Esophagus muscularis mucosa (tissue), 4 donors: ENCODE data around the gene PLCH2. TPM values are rescaled to one million over a fixed set of nuclear protein-coding genes. Genes with fewer than 3 reads are reported as not detected.

Source experiments
- DNase-seq: peaks from one replicate; pipeline ENCODE4 v3.0.0-alpha.2; 2017; ENCODE audit errors: extremely low spot score
- H3K27ac ChIP-seq, 4 donors: fragments of 200-600 bp; sonication (generic); replicated peaks in 1 of 4; 1 replicate in 3 of 4; 2 replicates in 1 of 4; pipeline ENCODE4 v1.5.1; 2016 to 2019; ENCODE audit warnings: mild to moderate bottlenecking in 1 of 4
- H3K27me3 ChIP-seq, 4 donors: fragments of 200-600 bp; sonication (generic); one replicate each; pipeline versions ENCODE4 v1.5.1 to v1.6.0; 2016 to 2019
- H3K36me3 ChIP-seq, 4 donors: fragments of 200-600 bp; sonication (generic); one replicate each; pipeline ENCODE4 v1.5.1; 2016 to 2019
- H3K4me1 ChIP-seq, 4 donors: fragments of 200-600 bp; sonication (generic); one replicate each; pipeline ENCODE4 v1.5.1; 2016 to 2019
- H3K4me3 ChIP-seq, 4 donors: fragments of 200-600 bp; sonication (generic); 1 replicate in 2 of 4; 2 replicates in 2 of 4; pipeline ENCODE4 v1.5.1; 2016 to 2019; ENCODE audit warnings: mild to moderate bottlenecking in 4 of 4, moderate library complexity in 1 of 4
- H3K9me3 ChIP-seq, 4 donors: fragments of 200-600 bp; sonication (generic); 1 replicate in 3 of 4; 2 replicates in 1 of 4; pipeline ENCODE4 v1.5.1; 2016 to 2019
- CTCF ChIP-seq, 3 experiments: fragments of 200-600 bp in 2 of 3; fragments of 450-650 bp in 1 of 3; sonication (generic) in 2 of 3; IDR thresholded peaks; one replicate each; pipeline ENCODE4 v1.5.1; 2017 to 2019; ENCODE audit warnings: antibody characterized with exemption in 3 of 3, mild to moderate bottlenecking in 2 of 3, moderate library complexity in 1 of 3
- EP300 ChIP-seq: sonication (generic); formaldehyde crosslinking; IDR thresholded peaks from one replicate; pipeline ENCODE4 v1.6.1; 2017; ENCODE audit warnings: antibody characterized with exemption
- POLR2A ChIP-seq: fragments of 450-650 bp; IDR thresholded peaks from one replicate; pipeline ENCODE4 v1.6.1; 2017; ENCODE audit warnings: antibody characterized with exemption, moderate library complexity, mild to moderate bottlenecking, low read depth
- POLR2AphosphoS5 ChIP-seq, 2 donors: sonication (generic); formaldehyde crosslinking; IDR thresholded peaks; one replicate each; pipeline ENCODE4 v1.6.1; 2017; ENCODE audit warnings: antibody characterized with exemption in 2 of 2
- WGBS: methylation state at CpG from one replicate; pipeline ENCODE4 v1.1.5; 2018; 5-methylcytosine and 5-hydroxymethylcytosine counted together
- intact Hi-C: fragments of 100-400 bp; cut with DNase I; formaldehyde crosslinking; loops from one replicate; pipeline ENCODE4 v1.15.1; 2023
- total RNA-seq, 4 donors: library from RNA; depleted of rRNA; stranded (reverse); fragments of >200 nt; gene quantifications; one replicate each; pipeline versions ENCODE4 v1.1.0 to v1.2.1, GENCODE V29; 2016

PLCH2 gene
- total RNA-seq, 4 donors from 2014 or later: 0.06 to 0.42 (median 0.26) TPM

- WGBS: 58% methylated on average over 3 of the region's 4 CpGs
- Histone ChIP-seq H3K36me3 (no peaks in the 10 kb centered on the region), H3K27ac (no peak overlapping the region), H3K9me3 (no peaks in the 10 kb centered on the region), H3K4me3 (no peak overlapping the region), H3K4me1 (peaks cover 0 to 5% (median 0%) of the 10 kb centered on the region in 4 donors), H3K27me3 (peaks cover 0 to 64% (median 12%) of the 10 kb centered on the region in 4 donors)
- TF ChIP-seq POLR2AphosphoS5 (IDR thresholded peaks at IDR 0.05) (no peak), CTCF (IDR thresholded peaks at IDR 0.05) (no peak), POLR2A (no peak), EP300 (no peak)
- DNase-seq: no peak
- intact Hi-C loops: no loop called here
These were observed 21.8 kb downstream of the PLCH2 start for GRCh38 chr1:2497891-2498290.

GRCh38 chr1:2498648-2499047 lies 22.6 kb downstream of the PLCH2 start:
- peaks cover 0 to 69% (median 19%) of the 10 kb centered on the region in 4 donors for H3K27me3 ChIP-seq
- WGBS: 82% methylated on average over 2 of the region's 19 CpGs
- no peak overlapping the region for H3K4me3 ChIP-seq

GRCh38 chr1:2499260-2499659 lies 23.2 kb downstream of the PLCH2 start:
- no peaks in the 10 kb centered on the region for H3K9me3 ChIP-seq
- no peak overlapping the region for H3K4me3 ChIP-seq
- peaks cover 0 to 13% (median 9%) of the 10 kb centered on the region in 4 donors for H3K4me1 ChIP-seq
- DNase-seq: no peak
- no peak overlapping the region for H3K27ac ChIP-seq
- peaks cover 0 to 75% (median 24%) of the 10 kb centered on the region in 4 donors for H3K27me3 ChIP-seq
- no peak for TF ChIP-seq CTCF (IDR thresholded peaks at IDR 0.05)
- TF ChIP-seq POLR2A: no peak
- no peak for TF ChIP-seq EP300
- no peak for TF ChIP-seq POLR2AphosphoS5 (IDR thresholded peaks at IDR 0.05)
- intact Hi-C loops: no loop called here
- 73% methylated on average over 3 of the region's 4 CpGs for WGBS
- no peaks in the 10 kb centered on the region for H3K36me3 ChIP-seq

More at GRCh38 chr1:2498648-2499047, 22.6 kb downstream of the PLCH2 start:
- TF ChIP-seq CTCF (IDR thresholded peaks at IDR 0.05): no peak
- no peak for TF ChIP-seq EP300
- TF ChIP-seq POLR2A: no peak
- TF ChIP-seq POLR2AphosphoS5 (IDR thresholded peaks at IDR 0.05): no peak
- intact Hi-C loops: no loop called here
- no peaks in the 10 kb centered on the region for H3K36me3 ChIP-seq
- H3K9me3 ChIP-seq: no peaks in the 10 kb centered on the region
- no peak for DNase-seq
- peaks cover 0 to 7% (median 4%) of the 10 kb centered on the region in 4 donors for H3K4me1 ChIP-seq
- no peak overlapping the region for H3K27ac ChIP-seq

DNA sequence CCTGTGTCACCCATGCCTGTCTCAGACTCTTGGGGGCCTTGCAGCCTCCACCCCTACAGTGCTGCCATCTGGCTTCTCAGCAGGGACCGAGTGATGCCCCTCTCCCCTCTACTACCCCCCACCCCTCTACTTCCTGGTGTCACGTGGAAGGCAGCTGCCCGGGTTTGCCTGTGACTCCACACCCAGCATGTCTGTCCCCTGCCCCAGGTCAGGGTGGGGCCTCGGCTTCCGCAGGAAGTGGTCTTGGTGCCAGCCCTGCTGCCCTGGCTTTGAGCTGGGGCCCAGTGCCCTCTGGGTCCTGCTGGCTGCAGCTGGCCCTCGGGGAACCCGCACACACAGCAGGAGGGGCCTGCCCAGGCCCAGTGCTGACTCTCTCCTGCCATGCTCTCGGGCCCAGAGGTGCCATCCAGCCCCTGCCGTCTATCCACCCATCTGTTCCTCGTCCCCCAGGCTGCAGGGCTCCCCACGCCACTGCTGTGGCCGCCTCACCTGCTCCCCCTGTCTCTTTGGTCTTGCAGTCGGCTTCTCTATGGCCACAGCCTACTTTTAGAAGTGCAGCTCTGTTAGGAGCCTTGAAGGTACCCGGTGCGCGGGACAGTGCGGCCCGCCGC lies 24.0 kb downstream of the PLCH2 start:
- 52% methylated on average over 11 of the region's 19 CpGs for WGBS
- no peak for TF ChIP-seq POLR2A
- no peaks in the 10 kb centered on the region for H3K36me3 ChIP-seq
- DNase-seq: no peak
- no peaks in the 10 kb centered on the region for H3K9me3 ChIP-seq
- intact Hi-C loops: no loop called here
- H3K4me3 ChIP-seq: no peak overlapping the region
- peaks cover 3 to 21% (median 17%) of the 10 kb centered on the region in 4 donors for H3K4me1 ChIP-seq
- H3K27ac ChIP-seq: no peak overlapping the region
- H3K27me3 ChIP-seq: peaks cover 0 to 84% (median 29%) of the 10 kb centered on the region in 4 donors

DNA sequence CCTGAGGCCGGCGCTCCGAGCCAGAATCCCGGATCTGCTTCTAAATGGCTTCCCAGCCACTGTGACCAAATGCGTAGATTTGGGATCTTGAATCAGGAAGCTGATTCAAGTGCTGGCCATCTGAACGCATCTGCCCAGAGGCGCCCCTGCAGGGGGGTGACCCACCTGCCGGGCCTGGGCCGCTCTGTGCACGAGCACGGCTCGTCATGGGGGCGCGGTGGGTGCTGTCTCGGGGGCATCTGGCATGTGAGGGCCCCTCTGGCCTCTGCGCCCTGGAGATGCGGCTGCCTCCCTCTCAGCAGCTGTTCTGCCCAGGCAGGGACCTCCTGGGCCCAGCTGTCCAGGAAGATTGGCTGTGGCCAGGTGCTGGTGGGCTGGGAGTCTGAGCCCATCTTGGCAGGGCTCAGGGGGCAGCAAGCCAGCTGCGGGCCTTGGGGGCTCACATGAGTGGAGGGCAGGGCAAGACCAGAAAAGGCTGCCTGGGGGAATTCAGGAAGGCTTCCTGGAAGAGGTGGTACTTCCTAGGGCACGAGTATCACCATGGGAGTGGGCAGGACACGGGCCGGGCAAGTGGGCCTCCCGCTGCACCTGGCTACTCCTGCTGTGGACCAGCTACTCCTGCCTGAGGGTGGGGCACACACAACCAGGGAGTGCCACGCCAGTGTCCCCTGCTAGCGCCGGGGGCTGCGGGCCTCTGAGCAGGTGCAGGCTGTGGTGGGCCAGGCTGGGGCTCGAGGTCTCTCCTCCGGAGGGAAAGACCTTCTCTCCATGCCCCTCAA lies 25.1 kb downstream of the PLCH2 start:
- Histone ChIP-seq H3K9me3 (no peaks in the 10 kb centered on the region), H3K4me1 (peaks cover 3 to 23% (median 20%) of the 10 kb centered on the region in 4 donors), H3K4me3 (no peak overlapping the region), H3K27me3 (peaks cover 0 to 94% (median 29%) of the 10 kb centered on the region in 4 donors), H3K27ac (no peak overlapping the region), H3K36me3 (no peaks in the 10 kb centered on the region)
- no peak for DNase-seq
- 47% methylated on average over 7 of the region's 28 CpGs for WGBS
- intact Hi-C loops: no loop called here
- TF ChIP-seq POLR2AphosphoS5 (IDR thresholded peaks at IDR 0.05) (no peak), EP300 (no peak), POLR2A (no peak), CTCF (IDR thresholded peaks at IDR 0.05) (no peak)
